Measurements from ENCODE around the gene HRAS.

Gene HRAS

DNA sequence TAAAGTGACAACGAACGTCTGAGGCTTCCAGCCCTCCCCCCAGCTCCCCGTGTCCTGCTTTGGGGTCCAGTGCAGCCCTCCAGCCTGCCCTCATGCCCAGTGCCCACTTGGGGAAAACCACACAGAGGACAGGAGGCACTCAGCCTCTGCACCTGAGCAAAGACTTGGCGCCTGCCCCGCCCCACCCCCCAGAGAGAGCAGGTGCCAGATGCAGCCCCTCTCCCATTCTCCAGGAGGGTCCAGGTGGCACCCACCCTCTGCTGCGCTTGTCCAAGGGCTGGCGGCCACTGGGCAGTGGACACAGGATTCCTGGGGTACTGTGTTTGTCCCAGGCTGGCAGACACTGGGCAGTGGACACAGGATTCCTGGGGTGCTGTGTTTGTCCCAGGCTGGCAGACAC, 44.0 kb downstream of the HRAS start:
- DNase-seq (ENCODE audit: low read depth), result no peak
- H3K4me3 ChIP-seq (ENCODE audit: low read length), result no peak overlapping the region
- TF ChIP-seq, protein P1, sequence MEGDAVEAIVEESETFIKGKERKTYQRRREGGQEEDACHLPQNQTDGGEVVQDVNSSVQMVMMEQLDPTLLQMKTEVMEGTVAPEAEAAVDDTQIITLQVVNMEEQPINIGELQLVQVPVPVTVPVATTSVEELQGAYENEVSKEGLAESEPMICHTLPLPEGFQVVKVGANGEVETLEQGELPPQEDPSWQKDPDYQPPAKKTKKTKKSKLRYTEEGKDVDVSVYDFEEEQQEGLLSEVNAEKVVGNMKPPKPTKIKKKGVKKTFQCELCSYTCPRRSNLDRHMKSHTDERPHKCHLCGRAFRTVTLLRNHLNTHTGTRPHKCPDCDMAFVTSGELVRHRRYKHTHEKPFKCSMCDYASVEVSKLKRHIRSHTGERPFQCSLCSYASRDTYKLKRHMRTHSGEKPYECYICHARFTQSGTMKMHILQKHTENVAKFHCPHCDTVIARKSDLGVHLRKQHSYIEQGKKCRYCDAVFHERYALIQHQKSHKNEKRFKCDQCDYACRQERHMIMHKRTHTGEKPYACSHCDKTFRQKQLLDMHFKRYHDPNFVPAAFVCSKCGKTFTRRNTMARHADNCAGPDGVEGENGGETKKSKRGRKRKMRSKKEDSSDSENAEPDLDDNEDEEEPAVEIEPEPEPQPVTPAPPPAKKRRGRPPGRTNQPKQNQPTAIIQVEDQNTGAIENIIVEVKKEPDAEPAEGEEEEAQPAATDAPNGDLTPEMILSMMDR (conservative IDR thresholded peaks at IDR 0.05; ENCODE audit: low read length), result no peak

DNA sequence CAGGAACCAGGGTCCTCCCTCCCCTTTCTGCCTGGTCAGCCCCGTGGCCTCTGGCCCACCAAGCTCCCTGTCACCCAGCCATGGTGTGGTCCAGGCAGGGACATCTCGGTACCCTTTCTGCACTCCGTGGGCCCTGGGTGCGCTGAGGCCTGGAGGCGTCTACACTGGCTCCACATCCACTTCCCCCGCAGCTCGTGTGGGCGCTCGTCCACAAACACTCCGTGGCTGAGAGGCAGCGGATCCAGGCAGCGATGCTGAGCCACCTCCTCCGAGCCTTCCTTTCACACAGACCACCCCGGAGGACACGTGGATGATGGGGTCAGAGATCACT, 44.5 kb downstream of the HRAS start:
- no peak for DNase-seq (ENCODE audit: low read depth)
- no peak overlapping the region for H3K4me3 ChIP-seq (ENCODE audit: low read length)
- TF ChIP-seq, protein P1 (conservative IDR thresholded peaks at IDR 0.05; ENCODE audit: low read length), result no peak

DNA sequence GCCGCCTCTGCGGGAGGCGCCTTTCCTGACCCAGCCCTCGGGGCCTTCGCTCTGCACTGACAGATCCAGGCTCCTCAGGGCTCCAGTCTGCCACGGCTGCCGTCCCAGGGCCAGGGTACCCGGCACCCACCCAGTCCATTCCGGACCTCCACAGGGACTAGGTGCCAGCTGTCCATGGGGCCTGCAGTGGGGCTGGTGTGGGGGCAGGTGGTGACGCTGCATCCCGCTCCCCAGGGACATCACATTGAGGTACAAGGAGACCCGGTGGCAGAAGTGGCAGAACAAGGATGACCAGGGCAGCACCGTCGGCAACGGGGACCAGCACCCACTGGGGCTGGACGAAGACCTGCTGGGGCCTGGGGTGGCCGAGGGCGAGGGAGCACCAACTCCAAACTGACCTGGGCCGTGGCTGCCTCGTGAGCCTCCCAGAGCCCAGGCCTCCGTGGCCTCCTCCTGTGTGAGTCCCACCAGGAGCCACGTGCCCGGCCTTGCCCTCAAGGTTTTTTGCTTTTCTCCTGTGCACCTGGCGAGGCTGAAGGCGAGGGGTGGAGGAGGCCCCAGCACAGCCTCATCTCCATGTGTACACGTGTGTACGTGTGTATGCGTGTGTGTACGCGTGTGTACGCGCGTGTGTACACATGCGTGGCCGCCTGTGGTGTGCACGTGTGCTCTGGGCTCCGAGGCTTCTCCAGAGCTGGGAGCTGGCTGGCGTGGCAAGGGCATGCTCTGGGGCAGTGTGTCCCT, 45.0 kb downstream of the HRAS start:
- TF ChIP-seq, protein P1 (conservative IDR thresholded peaks at IDR 0.05; ENCODE audit: low read length), result no peak
- DNase-seq (ENCODE audit: low read depth), result no peak
- H3K4me3 ChIP-seq (ENCODE audit: low read length), result no peak overlapping the region

DNA sequence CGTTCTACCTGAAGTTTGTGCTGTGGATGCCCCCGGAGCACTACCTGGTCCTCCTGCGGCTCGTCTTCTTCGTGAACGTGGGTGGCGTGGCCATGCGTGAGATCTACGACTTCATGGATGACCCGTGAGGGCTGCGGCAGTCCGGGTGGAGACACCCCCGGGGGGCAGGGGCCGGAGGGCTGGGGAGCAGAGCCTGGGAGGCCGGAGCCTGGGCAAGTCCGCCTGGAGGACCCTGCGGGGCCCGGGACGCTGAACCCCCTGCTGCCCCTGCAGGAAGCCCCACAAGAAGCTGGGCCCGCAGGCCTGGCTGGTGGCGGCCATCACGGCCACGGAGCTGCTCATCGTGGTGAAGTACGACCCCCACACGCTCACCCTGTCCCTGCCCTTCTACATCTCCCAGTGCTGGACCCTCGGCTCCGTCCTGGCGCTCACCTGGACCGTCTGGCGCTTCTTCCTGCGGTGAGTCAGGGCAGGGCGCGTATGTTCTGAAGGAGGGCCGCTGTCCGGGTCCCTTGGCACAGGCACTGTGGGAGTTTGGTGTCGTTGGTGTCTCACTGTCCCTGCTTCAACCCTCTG, 45.7 kb downstream of the HRAS start:
- TF ChIP-seq, protein P1 (conservative IDR thresholded peaks at IDR 0.05; ENCODE audit: low read length), result no peak
- H3K4me3 ChIP-seq (ENCODE audit: low read length), result no peak overlapping the region
- no peak for DNase-seq (ENCODE audit: low read depth)

DNA sequence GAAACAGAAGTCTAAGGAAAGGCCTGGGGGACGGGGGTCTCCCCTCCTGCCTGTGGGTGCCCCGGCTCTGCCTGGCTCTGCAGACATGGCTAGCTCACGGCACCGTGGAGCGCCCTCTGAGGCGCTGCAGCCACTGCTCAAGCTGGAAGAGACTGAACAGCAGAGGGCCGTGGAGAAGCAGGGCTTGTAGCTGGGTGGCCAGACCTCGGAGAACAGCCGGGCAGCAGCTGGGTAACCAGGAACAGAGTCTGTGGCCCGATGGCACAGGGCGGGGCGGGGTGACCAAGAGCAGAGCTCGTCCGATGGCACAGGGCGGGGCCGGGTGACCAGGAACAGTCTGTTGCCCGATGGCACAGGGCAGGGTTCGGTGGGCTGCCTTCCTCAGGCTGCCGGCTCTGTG, 46.4 kb downstream of the HRAS start:
- no peak overlapping the region for H3K4me3 ChIP-seq (ENCODE audit: low read length)
- TF ChIP-seq, protein P1 (conservative IDR thresholded peaks at IDR 0.05; ENCODE audit: low read length), result no peak
- DNase-seq (ENCODE audit: low read depth), result no peak

DNA sequence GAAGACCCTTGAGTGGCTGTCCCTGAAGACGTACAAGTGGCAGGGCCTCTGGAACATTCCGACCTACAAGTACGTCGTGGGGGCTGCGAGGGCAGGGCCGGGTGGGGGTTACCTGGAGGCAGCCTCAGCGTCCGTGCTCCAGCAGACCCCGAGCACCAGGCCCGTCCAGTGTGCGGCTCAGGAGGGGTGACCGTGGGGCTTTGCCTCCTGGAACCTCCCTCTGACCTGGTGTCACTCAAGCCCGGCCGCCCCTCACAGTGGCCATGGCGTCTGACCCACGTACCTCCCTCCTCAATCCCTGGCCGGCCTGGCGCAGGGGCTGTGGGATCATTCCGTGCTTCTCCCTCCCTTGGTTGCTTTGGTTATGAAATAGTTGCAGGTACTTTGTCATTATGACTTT, 46.8 kb downstream of the HRAS start:
- no peak overlapping the region for H3K4me3 ChIP-seq (ENCODE audit: low read length)
- TF ChIP-seq, protein P1 (conservative IDR thresholded peaks at IDR 0.05; ENCODE audit: low read length), result no peak
- DNase-seq (ENCODE audit: low read depth), result no peak

DNA sequence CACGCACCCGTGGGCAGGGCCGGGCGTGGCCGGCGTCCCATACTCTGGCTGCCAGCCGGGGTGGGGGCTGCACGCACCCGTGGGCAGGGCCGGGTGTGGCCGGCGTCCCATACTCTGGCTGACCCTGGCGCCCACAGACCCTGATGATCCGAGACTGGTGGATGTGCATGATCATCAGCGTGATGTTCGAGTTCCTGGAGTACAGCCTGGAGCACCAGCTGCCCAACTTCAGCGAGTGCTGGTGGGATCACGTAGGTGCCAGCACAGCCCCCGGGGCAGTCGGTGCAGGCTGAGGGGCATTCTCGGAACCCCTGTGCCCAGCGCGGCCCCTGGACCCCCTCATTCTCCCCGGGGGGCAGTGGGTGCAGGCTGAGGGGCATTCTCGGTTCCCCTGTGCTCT, 47.3 kb downstream of the HRAS start:
- no peak overlapping the region for H3K4me3 ChIP-seq (ENCODE audit: low read length)
- DNase-seq (ENCODE audit: low read depth), result no peak
- TF ChIP-seq, protein P1 (conservative IDR thresholded peaks at IDR 0.05; ENCODE audit: low read length), result no peak
